Adrenal gland (tissue), 12 donors: ENCODE measurements around the gene ENOPH1. TPM values are rescaled to one million over a fixed set of nuclear protein-coding genes. Genes with fewer than 3 reads are reported as not detected.

Source experiments
- DNase-seq, 7 donors: peaks; one replicate each; pipeline ENCODE4 v3.0.0-alpha.2; 2019 to 2020
- H3K27ac ChIP-seq, 5 donors: fragments of 200-600 bp; sonication (generic) in 4 of 5; 1 replicate in 3 of 5; 2 replicates in 2 of 5; pipeline versions ENCODE4 v1.5.1 to v1.8.0; 2016 to 2020; ENCODE audit warnings: mild to moderate bottlenecking in 1 of 5
- H3K27me3 ChIP-seq: fragments of 200-600 bp; 2 replicates; pipeline ENCODE4 v1.8.0; 2021
- H3K36me3 ChIP-seq, 2 donors: fragments of 200-600 bp; replicated peaks in 1 of 2; 1 replicate in 1 of 2; 2 replicates in 1 of 2; pipeline versions ENCODE4 v1.5.1 to v1.8.0; 2018 to 2022
- H3K4me1 ChIP-seq, 2 donors: fragments of 200-600 bp; replicated peaks in 1 of 2; 1 replicate in 1 of 2; 2 replicates in 1 of 2; pipeline versions ENCODE4 v1.5.1 to v1.8.0; 2018 to 2021
- H3K4me3 ChIP-seq, 4 donors: fragments of 200-600 bp; sonication (generic) in 3 of 4; one replicate each; pipeline ENCODE4 v1.5.1; 2016 to 2018
- H3K9me3 ChIP-seq, 3 donors: fragments of 200-600 bp; sonication (generic) in 1 of 3; replicated peaks in 1 of 3; 1 replicate in 2 of 3; 2 replicates in 1 of 3; pipeline versions ENCODE4 v1.5.1 to v1.8.0; 2016 to 2021
- CTCF ChIP-seq, 6 experiments: fragments of 450-650 bp in 4 of 6; fragments of 200-600 bp in 2 of 6; sonication (generic) in 1 of 6; IDR thresholded peaks; 1 replicate in 5 of 6; 2 replicates in 1 of 6; pipeline versions ENCODE4 v1.5.1 to v1.8.0; 2016 to 2021; ENCODE audit warnings: antibody characterized with exemption in 6 of 6, mild to moderate bottlenecking in 2 of 6, moderate library complexity in 1 of 6
- POLR2A ChIP-seq, 2 donors: fragments of 450-650 bp; IDR thresholded peaks; one replicate each; pipeline ENCODE4 v1.6.1; 2017; ENCODE audit warnings: antibody characterized with exemption in 2 of 2, mild to moderate bottlenecking in 2 of 2, moderate library complexity in 1 of 2
- WGBS, 4 donors: extraction: QIAGEN DNeasy Blood & Tissue Kit in 2 of 4; methylation state at CpG; one replicate each; pipeline versions ENCODE4 v1.1.5 to v1.1.7; 2013 to 2017; 5-methylcytosine and 5-hydroxymethylcytosine counted together
- intact Hi-C, 2 donors: fragments of 100-400 bp; cut with DNase I; formaldehyde crosslinking; loops; one replicate each; pipeline versions ENCODE4 v1.14.1 to v1.15.0; 2022 to 2023
- polyA plus RNA-seq, 3 donors: library from polyadenylated mRNA; stranded (reverse); fragments of 200-250 nt in 2 of 3; fragments of 350-450 nt in 1 of 3; fragmentation: Illumina TruSeq in 1 of 3; extraction: RNeasy Lipid Tissue Mini Kit (QIAGEN cat#74804) in 1 of 3; gene quantifications; one replicate each; pipeline ENCODE4 v1.2.3, GENCODE V29; 2013 to 2014
- total RNA-seq, 9 donors: library from RNA; depleted of rRNA in 4 of 9; stranded (reverse); fragments of >200 nt in 4 of 9; fragments of 120-200 nt in 1 of 9; fragmentation: NEBNext Ultra II Directional in 1 of 9; extraction: Animal tissue kit (Norgen Biotek cat#: 25700) in 1 of 9; gene quantifications; one replicate each; pipeline versions ENCODE4 v1.1.0 to v1.2.4, GENCODE V29; 2013 to 2023
- donor health status: healthy with polysubstance abuse.
- donor health status: Bipolar disorder and iron deficiency.
- donor health status: DM: yes; HTN: yes; CAD: no.
- donor health status: DM: no; HTN: no; CAD: no.
- donor health status: DM: no; HTN: no; CAD: no.
- donor health status: DM: yes; HTN: yes; CAD: no.

The ENOPH1 gene
- total and polyA plus RNA-seq, 12 donors: 22.7 to 65.7 (median 35.0) TPM

- Histone ChIP-seq H3K4me3 (no peak overlapping the region), H3K36me3 (no peaks in the 10 kb centered on the region), H3K27me3 (no peaks in the 10 kb centered on the region), H3K9me3 (no peaks in the 10 kb centered on the region), H3K27ac (no peak overlapping the region), H3K4me1 (no peaks in the 10 kb centered on the region)
- intact Hi-C loops: no loop called here
- 85 to 91% (median 88%) methylated on average over 3 of the region's 3 CpGs for WGBS, 4 donors
- TF ChIP-seq CTCF (IDR thresholded peaks at IDR 0.05) (no peak), POLR2A (IDR thresholded peaks at IDR 0.05) (no peak)
- no peak for DNase-seq
Observed at GRCh38 chr4:82394896-82395295, 35.5 kb upstream of the ENOPH1 start.

GRCh38 chr4:82397527-82397926 is 32.9 kb upstream of the ENOPH1 start:
- Histone ChIP-seq H3K36me3 (no peaks in the 10 kb centered on the region), H3K27ac (no peak overlapping the region), H3K4me1 (no peaks in the 10 kb centered on the region), H3K9me3 (no peaks in the 10 kb centered on the region), H3K27me3 (no peaks in the 10 kb centered on the region), H3K4me3 (no peak overlapping the region)
- intact Hi-C loops: no loop called here
- no peak for DNase-seq
- 75 to 100% (median 87%) methylated on average over 2 to 3 of the region's 3 CpGs for WGBS, 4 donors
- TF ChIP-seq CTCF (IDR thresholded peaks at IDR 0.05) (no peak), POLR2A (IDR thresholded peaks at IDR 0.05) (no peak)

GRCh38 chr4:82398263-82398662 is 32.1 kb upstream of the ENOPH1 start:
- no peaks in the 10 kb centered on the region for H3K4me1 ChIP-seq
- DNase-seq: no peak
- no peaks in the 10 kb centered on the region for H3K27me3 ChIP-seq
- WGBS, 4 donors: 72 to 95% (median 75%) methylated on average over 1 of the region's 1 CpG
- H3K4me3 ChIP-seq: no peak overlapping the region
- no peak for TF ChIP-seq CTCF (IDR thresholded peaks at IDR 0.05)
- TF ChIP-seq POLR2A (IDR thresholded peaks at IDR 0.05): no peak
- no peaks in the 10 kb centered on the region for H3K36me3 ChIP-seq
- intact Hi-C loops: no loop called here
- H3K9me3 ChIP-seq: no peaks in the 10 kb centered on the region
- H3K27ac ChIP-seq: no peak overlapping the region

GRCh38 chr4:82401600-82401999 is 28.8 kb upstream of the ENOPH1 start:
- TF ChIP-seq CTCF (IDR thresholded peaks at IDR 0.05): no peak
- no peak for TF ChIP-seq POLR2A (IDR thresholded peaks at IDR 0.05)
- H3K4me3 ChIP-seq: no peak overlapping the region
- intact Hi-C loops: no loop called here
- no peaks in the 10 kb centered on the region for H3K9me3 ChIP-seq
- DNase-seq: no peak
- 89 to 92% (median 91%) methylated on average over 7 of the region's 7 CpGs for WGBS, 4 donors
- no peaks in the 10 kb centered on the region for H3K36me3 ChIP-seq
- H3K27me3 ChIP-seq: no peaks in the 10 kb centered on the region
- no peak overlapping the region for H3K27ac ChIP-seq
- H3K4me1 ChIP-seq: no peaks in the 10 kb centered on the region
